WTC11 (cell line): ENCODE measurements around the gene FEM1B. TPM values are rescaled to one million over a fixed set of nuclear protein-coding genes. Genes with fewer than 3 reads are reported as not detected.

Experiments
- ATAC-seq: fragments of 200-7000 bp; cut with Tn5 transposase; 2 replicates; pipeline ENCODE4 v1.10.0; 2021; ENCODE audit warnings: mild to moderate bottlenecking, moderate library complexity
- CTCF ChIA-PET: fragments of 300-600 bp; sonication (Branson Sonifier 250); formaldehyde crosslinking; loops from one replicate; lab custom pipeline; 2021; ENCODE audit warnings: antibody characterized with exemption; lab: Charles Lee
- POLR2A ChIA-PET: fragments of 350-600 bp; sonication (Branson Sonifier 250); formaldehyde crosslinking; loops from one replicate; lab custom pipeline; 2021; ENCODE audit warnings: antibody characterized with exemption; lab: Charles Lee
- DNase-seq: peaks from one replicate; pipeline ENCODE4 v3.0.0; 2021; ENCODE audit warnings: low spot score
- H3K27ac Mint-ChIP-seq: 2 replicates; pipeline ENCODE4 v1.8.0; 2021; ENCODE audit warnings: mixed read lengths
- H3K27me3 Mint-ChIP-seq: 2 replicates; pipeline ENCODE4 v1.8.0; 2021; ENCODE audit warnings: low read depth, mild to moderate bottlenecking, moderate library complexity, mixed read lengths
- H3K36me3 Mint-ChIP-seq: 2 replicates; pipeline ENCODE4 v1.8.0; 2021; ENCODE audit warnings: mixed read lengths
- H3K4me1 Mint-ChIP-seq: 2 replicates; pipeline ENCODE4 v1.8.0; 2022; ENCODE audit warnings: mixed read lengths
- H3K4me3 Mint-ChIP-seq: 2 replicates; pipeline ENCODE4 v1.8.0; 2021; ENCODE audit warnings: mild to moderate bottlenecking, moderate library complexity, mixed read lengths
- H3K9me3 Mint-ChIP-seq: 2 replicates; pipeline ENCODE4 v1.8.0; 2021; ENCODE audit warnings: mixed read lengths
- ATF1 ChIP-seq: sonication (generic); formaldehyde crosslinking; IDR thresholded peaks from 2 replicates; pipeline ENCODE4 v1.8.1; 2023; ENCODE audit warnings: mild to moderate bottlenecking, moderate library complexity, missing genetic modification reagents
- EMX1 ChIP-seq: fragments of 250-450 bp; sonication (Bioruptor Pico); IDR thresholded peaks from 2 replicates; pipeline ENCODE4 v1.8.0; 2021; ENCODE audit warnings: mild to moderate bottlenecking
- FOXK1 ChIP-seq: sonication (generic); formaldehyde crosslinking; IDR thresholded peaks from 2 replicates; pipeline ENCODE4 v1.8.0; 2022; ENCODE audit warnings: mild to moderate bottlenecking, moderate library complexity, missing genetic modification reagents
- JAZF1 ChIP-seq: fragments of 250-450 bp; sonication (Bioruptor Pico); IDR thresholded peaks from 2 replicates; pipeline ENCODE4 v1.9.0; 2021; ENCODE audit warnings: moderate library complexity, mild to moderate bottlenecking, inconsistent platforms
- JUN ChIP-seq: sonication (generic); formaldehyde crosslinking; IDR thresholded peaks from 2 replicates; pipeline ENCODE4 v1.8.0; 2023; ENCODE audit warnings: mild to moderate bottlenecking, missing genetic modification reagents
- MXD4 ChIP-seq: fragments of 250-450 bp; sonication (Bioruptor Pico); IDR thresholded peaks from 2 replicates; pipeline ENCODE4 v1.8.0; 2021; ENCODE audit warnings: mild to moderate bottlenecking, moderate library complexity, borderline replicate concordance
- NR1H2 ChIP-seq: sonication (generic); formaldehyde crosslinking; IDR thresholded peaks from 2 replicates; pipeline ENCODE4 v1.9.0; 2021; ENCODE audit warnings: mild to moderate bottlenecking, moderate library complexity, missing genetic modification reagents
- RELA ChIP-seq: sonication (generic); formaldehyde crosslinking; IDR thresholded peaks from 2 replicates; pipeline ENCODE4 v1.8.1; 2022; ENCODE audit warnings: missing genetic modification reagents, mild to moderate bottlenecking, borderline replicate concordance
- SP1 ChIP-seq: sonication (generic); formaldehyde crosslinking; conservative IDR thresholded peaks from 2 replicates; pipeline ENCODE4 v1.8.1; 2022; ENCODE audit warnings: missing genetic modification reagents
- TEAD4 ChIP-seq: sonication (generic); formaldehyde crosslinking; IDR thresholded peaks from 2 replicates; pipeline ENCODE4 v1.8.0; 2022; ENCODE audit warnings: mild to moderate bottlenecking, missing genetic modification reagents
- ZNF263 ChIP-seq: sonication (generic); formaldehyde crosslinking; IDR thresholded peaks from 2 replicates; pipeline ENCODE4 v1.8.1; 2022; ENCODE audit warnings: low read depth, mild to moderate bottlenecking, moderate library complexity, missing genetic modification reagents
- total RNA-seq: library from RNA; stranded (reverse); gene quantifications from 3 replicates; pipeline ENCODE4 v1.2.3, GENCODE V29; 2021
- TF ChIP-seq, protein P1 (sequence below): sonication (generic); formaldehyde crosslinking; IDR thresholded peaks from 2 replicates; pipeline ENCODE4 v1.8.1; 2023; ENCODE audit warnings: mild to moderate bottlenecking, missing genetic modification reagents, borderline replicate concordance
- TF ChIP-seq, protein P2 (sequence below): sonication (generic); formaldehyde crosslinking; conservative IDR thresholded peaks from 2 replicates; pipeline ENCODE4 v1.8.1; 2022; ENCODE audit warnings: mild to moderate bottlenecking, missing genetic modification reagents
- TF ChIP-seq, protein P3 (sequence below): sonication (generic); formaldehyde crosslinking; conservative IDR thresholded peaks from 2 replicates; pipeline ENCODE4 v1.8.1; 2023; ENCODE audit warnings: mild to moderate bottlenecking, low read depth, missing genetic modification reagents, moderate library complexity
- TF ChIP-seq, protein P4 (sequence below): sonication (generic); formaldehyde crosslinking; IDR thresholded peaks from 2 replicates; pipeline ENCODE4 v1.8.1; 2022; ENCODE audit warnings: low read depth, missing genetic modification reagents, borderline replicate concordance
- TF ChIP-seq, protein P5 (sequence below): sonication (generic); formaldehyde crosslinking; IDR thresholded peaks from 2 replicates; pipeline ENCODE4 v1.8.0; 2023; ENCODE audit warnings: missing genetic modification reagents

The FEM1B gene
- total RNA-seq, 1 experiment from 2014 or later = 64.8 TPM

DNA sequence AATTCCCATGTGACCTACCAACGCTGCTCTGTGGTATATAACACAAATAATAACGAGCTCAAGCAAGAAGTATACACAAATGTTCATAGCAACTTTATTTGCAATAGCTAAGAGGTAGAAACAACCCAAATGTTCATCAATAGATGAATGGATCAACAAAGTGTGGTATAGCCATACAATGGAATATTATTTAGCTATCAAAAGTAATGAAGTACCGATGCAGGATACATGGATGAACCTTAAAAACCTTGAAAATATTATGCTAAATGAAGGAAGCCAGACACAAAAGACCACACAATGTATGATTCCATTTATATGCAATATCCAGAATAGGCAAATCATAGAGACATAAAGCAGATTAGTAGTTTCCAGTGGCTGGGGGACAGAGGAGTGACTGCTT lies 15.6 kb upstream of the FEM1B start:
- ChIA-PET POLR2A (no interaction called here), CTCF (interaction anchor here (0.7 to 1.8 kb wide), 5 partner anchors 9 to 411 kb away, joined by 3 to 5 read pairs (median 4); partner anchors contain the start of gene FEM1B)
- ATAC-seq (no peak), DNase-seq (no peak)
- Mint-ChIP-seq H3K36me3 (no peaks in the 10 kb centered on the region), H3K27ac (0 out of 2 replicates have a peak overlapping the region, but pooled peaks have one; percentile 42), H3K4me3 (no peak overlapping the region), H3K4me1 (peaks cover 34% of the 10 kb centered on the region), H3K9me3 (peaks cover 5% of the 10 kb centered on the region; the same call in 1 of the 2 replicates), H3K27me3 (no peaks in the 10 kb centered on the region)
- TF ChIP-seq ATF1 (CRISPR knock-in tag) (no peak), JAZF1 (no peak), RELA (CRISPR knock-in tag) (no peak), JUN (CRISPR knock-in tag) (no peak), SP1 (CRISPR knock-in tag) (no peak), MXD4 (CRISPR knock-in tag) (no peak), EMX1 (no peak)
- TF ChIP-seq, protein P1, sequence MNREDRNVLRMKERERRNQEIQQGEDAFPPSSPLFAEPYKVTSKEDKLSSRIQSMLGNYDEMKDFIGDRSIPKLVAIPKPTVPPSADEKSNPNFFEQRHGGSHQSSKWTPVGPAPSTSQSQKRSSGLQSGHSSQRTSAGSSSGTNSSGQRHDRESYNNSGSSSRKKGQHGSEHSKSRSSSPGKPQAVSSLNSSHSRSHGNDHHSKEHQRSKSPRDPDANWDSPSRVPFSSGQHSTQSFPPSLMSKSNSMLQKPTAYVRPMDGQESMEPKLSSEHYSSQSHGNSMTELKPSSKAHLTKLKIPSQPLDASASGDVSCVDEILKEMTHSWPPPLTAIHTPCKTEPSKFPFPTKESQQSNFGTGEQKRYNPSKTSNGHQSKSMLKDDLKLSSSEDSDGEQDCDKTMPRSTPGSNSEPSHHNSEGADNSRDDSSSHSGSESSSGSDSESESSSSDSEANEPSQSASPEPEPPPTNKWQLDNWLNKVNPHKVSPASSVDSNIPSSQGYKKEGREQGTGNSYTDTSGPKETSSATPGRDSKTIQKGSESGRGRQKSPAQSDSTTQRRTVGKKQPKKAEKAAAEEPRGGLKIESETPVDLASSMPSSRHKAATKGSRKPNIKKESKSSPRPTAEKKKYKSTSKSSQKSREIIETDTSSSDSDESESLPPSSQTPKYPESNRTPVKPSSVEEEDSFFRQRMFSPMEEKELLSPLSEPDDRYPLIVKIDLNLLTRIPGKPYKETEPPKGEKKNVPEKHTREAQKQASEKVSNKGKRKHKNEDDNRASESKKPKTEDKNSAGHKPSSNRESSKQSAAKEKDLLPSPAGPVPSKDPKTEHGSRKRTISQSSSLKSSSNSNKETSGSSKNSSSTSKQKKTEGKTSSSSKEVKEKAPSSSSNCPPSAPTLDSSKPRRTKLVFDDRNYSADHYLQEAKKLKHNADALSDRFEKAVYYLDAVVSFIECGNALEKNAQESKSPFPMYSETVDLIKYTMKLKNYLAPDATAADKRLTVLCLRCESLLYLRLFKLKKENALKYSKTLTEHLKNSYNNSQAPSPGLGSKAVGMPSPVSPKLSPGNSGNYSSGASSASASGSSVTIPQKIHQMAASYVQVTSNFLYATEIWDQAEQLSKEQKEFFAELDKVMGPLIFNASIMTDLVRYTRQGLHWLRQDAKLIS (CRISPR knock-in tag) = no peak
- TF ChIP-seq, protein P2, sequence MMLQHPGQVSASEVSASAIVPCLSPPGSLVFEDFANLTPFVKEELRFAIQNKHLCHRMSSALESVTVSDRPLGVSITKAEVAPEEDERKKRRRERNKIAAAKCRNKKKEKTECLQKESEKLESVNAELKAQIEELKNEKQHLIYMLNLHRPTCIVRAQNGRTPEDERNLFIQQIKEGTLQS (CRISPR knock-in tag) = no peak
- TF ChIP-seq, protein P3, sequence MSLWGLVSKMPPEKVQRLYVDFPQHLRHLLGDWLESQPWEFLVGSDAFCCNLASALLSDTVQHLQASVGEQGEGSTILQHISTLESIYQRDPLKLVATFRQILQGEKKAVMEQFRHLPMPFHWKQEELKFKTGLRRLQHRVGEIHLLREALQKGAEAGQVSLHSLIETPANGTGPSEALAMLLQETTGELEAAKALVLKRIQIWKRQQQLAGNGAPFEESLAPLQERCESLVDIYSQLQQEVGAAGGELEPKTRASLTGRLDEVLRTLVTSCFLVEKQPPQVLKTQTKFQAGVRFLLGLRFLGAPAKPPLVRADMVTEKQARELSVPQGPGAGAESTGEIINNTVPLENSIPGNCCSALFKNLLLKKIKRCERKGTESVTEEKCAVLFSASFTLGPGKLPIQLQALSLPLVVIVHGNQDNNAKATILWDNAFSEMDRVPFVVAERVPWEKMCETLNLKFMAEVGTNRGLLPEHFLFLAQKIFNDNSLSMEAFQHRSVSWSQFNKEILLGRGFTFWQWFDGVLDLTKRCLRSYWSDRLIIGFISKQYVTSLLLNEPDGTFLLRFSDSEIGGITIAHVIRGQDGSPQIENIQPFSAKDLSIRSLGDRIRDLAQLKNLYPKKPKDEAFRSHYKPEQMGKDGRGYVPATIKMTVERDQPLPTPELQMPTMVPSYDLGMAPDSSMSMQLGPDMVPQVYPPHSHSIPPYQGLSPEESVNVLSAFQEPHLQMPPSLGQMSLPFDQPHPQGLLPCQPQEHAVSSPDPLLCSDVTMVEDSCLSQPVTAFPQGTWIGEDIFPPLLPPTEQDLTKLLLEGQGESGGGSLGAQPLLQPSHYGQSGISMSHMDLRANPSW (CRISPR knock-in tag) = no peak

DNA sequence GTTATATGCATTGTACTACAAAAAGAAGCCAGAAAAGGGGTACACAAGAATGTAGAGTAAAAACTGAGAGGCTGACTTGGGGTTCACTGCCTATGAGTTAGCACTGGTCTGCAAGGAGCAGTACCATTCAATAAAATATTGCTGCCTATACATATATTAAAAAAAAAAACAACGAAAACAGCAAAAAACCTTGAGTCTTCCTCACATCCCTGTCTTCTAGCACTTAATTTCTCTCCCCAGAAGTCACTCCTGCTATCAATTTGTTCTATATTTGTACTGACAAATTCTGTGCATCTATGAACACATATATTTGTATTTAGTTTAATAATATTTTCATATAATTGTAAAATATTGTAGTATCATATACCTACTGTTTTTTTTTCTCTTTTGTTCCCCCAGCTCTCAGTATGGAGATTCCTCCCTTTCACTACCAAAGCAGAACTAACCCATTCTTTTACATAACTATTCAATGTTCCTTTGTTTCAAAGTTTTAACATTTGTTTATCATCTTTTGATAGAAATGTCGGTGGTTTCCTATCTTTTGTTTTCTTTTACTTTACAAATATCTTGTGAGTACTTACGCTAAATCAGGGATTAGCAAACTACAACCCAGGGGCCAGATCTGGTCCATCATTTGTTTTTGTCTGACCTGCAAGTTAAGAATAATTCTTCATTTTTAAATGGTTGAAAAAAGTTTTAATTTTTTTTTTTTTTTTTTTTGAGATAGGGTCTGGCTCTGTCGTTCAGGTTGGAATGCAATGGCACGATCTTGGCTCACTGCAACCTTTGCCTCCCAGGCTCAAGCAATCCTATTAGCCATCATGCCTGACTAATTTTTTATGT lies 14.8 kb upstream of the FEM1B start:
- H3K27ac Mint-ChIP-seq = 0 out of 2 replicates have a peak overlapping the region, but pooled peaks have one; percentile 8
- H3K4me3 Mint-ChIP-seq = peak overlapping the region; percentile 30; the same call in 1 of the 2 replicates

More for the DNA sequence above, 14.8 kb upstream of the FEM1B start:
- POLR2A ChIA-PET = no interaction called here
- H3K27me3 Mint-ChIP-seq = no peaks in the 10 kb centered on the region
- CTCF ChIA-PET = interaction anchor here (0.7 to 1.8 kb wide), 5 partner anchors 10 to 410 kb away, joined by 3 to 5 read pairs (median 4); partner anchors contain the start of gene FEM1B
- H3K36me3 Mint-ChIP-seq = no peaks in the 10 kb centered on the region
- peaks cover 34% of the 10 kb centered on the region for H3K4me1 Mint-ChIP-seq
- H3K9me3 Mint-ChIP-seq = peaks cover 5% of the 10 kb centered on the region; the same call in 1 of the 2 replicates
- no peak for DNase-seq
- TF ChIP-seq FOXK1 (CRISPR knock-in tag) (no peak), TEAD4 (CRISPR knock-in tag) (no peak), JAZF1 (no peak), ZNF263 (CRISPR knock-in tag) (no peak), NR1H2 (CRISPR knock-in tag) (no peak)
- TF ChIP-seq, protein P4, sequence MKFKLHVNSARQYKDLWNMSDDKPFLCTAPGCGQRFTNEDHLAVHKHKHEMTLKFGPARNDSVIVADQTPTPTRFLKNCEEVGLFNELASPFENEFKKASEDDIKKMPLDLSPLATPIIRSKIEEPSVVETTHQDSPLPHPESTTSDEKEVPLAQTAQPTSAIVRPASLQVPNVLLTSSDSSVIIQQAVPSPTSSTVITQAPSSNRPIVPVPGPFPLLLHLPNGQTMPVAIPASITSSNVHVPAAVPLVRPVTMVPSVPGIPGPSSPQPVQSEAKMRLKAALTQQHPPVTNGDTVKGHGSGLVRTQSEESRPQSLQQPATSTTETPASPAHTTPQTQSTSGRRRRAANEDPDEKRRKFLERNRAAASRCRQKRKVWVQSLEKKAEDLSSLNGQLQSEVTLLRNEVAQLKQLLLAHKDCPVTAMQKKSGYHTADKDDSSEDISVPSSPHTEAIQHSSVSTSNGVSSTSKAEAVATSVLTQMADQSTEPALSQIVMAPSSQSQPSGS (CRISPR knock-in tag) = no peak
- TF ChIP-seq, protein P5, sequence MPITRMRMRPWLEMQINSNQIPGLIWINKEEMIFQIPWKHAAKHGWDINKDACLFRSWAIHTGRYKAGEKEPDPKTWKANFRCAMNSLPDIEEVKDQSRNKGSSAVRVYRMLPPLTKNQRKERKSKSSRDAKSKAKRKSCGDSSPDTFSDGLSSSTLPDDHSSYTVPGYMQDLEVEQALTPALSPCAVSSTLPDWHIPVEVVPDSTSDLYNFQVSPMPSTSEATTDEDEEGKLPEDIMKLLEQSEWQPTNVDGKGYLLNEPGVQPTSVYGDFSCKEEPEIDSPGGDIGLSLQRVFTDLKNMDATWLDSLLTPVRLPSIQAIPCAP (CRISPR knock-in tag) = no peak
- ATAC-seq = no peak
